ENCODE results near the gene WDR73. TPM values are rescaled to one million over a fixed set of nuclear protein-coding genes. Genes with fewer than 3 reads are reported as not detected.

Gene WDR73
- total RNA-seq, 4 donors from 2014 or later, result 17.0 to 53.6 (median 29.8) TPM

DNA sequence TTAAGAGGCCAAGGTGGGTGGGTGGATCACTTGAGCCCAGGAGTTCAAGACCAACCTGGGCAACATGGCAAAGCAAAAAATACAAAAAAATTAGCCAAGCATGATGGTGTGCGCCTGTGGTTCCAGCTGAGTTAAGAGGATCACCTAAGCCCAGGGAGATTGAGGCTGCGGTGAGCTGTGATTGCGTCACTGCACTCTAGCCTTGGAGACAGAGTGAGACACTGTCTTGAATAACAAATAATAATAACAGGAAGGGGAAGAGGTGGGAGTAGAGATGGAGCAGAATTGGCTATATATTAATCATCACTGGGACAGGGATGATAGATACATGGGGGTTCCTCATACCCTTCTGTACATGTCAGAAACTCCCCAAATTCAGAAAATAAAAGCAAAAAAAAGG lies 27.7 kb upstream of the WDR73 start:
- DNase-seq, result peak in 1 of 3 donors; percentile 51
- H3K4me3 ChIP-seq, result no peak overlapping the region
- H3K27ac ChIP-seq, result no peak overlapping the region
- peaks cover 0 to 53% (median 0%) of the 10 kb centered on the region in 3 donors for H3K36me3 ChIP-seq
- no peak for TF ChIP-seq POLR2A (IDR thresholded peaks at IDR 0.05)
- TF ChIP-seq, protein P1, sequence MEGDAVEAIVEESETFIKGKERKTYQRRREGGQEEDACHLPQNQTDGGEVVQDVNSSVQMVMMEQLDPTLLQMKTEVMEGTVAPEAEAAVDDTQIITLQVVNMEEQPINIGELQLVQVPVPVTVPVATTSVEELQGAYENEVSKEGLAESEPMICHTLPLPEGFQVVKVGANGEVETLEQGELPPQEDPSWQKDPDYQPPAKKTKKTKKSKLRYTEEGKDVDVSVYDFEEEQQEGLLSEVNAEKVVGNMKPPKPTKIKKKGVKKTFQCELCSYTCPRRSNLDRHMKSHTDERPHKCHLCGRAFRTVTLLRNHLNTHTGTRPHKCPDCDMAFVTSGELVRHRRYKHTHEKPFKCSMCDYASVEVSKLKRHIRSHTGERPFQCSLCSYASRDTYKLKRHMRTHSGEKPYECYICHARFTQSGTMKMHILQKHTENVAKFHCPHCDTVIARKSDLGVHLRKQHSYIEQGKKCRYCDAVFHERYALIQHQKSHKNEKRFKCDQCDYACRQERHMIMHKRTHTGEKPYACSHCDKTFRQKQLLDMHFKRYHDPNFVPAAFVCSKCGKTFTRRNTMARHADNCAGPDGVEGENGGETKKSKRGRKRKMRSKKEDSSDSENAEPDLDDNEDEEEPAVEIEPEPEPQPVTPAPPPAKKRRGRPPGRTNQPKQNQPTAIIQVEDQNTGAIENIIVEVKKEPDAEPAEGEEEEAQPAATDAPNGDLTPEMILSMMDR (IDR thresholded peaks at IDR 0.05), result no peak
- no peaks in the 10 kb centered on the region for H3K4me1 ChIP-seq
- H3K9me3 ChIP-seq, result no peaks in the 10 kb centered on the region
- no peaks in the 10 kb centered on the region for H3K27me3 ChIP-seq

DNA sequence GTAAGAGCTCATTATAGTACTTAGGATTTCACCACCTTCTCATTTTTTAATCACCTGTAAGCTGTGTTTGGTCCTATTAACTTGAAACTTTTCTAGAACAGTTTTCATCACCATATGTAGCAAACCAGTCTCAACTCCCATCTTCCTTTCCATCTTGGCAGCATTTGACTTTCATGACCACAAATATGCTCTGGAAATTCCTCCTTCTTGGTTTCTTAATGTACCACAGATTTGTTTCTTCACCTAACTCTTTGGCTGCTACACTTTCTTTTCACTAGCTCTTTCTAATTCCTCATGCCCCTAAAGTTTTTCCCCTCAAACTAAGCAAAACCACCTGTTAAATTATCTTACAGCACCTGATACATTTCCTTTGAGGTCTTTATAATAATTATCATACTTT lies 17.1 kb upstream of the WDR73 start:
- Histone ChIP-seq H3K9me3 (no peaks in the 10 kb centered on the region), H3K4me3 (no peak overlapping the region), H3K36me3 (peaks cover 0 to 44% (median 0%) of the 10 kb centered on the region in 3 donors), H3K4me1 (no peaks in the 10 kb centered on the region), H3K27me3 (no peaks in the 10 kb centered on the region), H3K27ac (no peak overlapping the region)
- no peak for TF ChIP-seq POLR2A (IDR thresholded peaks at IDR 0.05)
- TF ChIP-seq, protein P1 (IDR thresholded peaks at IDR 0.05), result no peak
- no peak for DNase-seq

DNA sequence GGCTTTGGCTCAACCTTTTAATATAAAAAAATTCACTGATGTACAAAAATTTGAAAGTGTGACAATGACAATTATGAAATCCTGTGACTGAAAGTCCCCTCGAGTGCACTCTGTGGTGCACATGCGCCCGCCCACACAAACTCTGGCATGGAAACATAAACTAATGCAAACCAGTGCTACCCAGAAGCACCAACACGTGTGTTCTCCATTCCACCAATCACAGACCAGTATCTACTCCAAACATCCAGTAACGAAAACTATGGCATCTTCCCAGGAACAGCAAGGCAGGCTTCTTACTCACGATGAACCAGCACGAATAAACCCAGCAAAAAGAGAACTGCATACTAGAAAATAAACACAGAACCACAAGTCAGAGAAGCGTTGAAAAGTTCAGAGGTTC lies 15.6 kb upstream of the WDR73 start:
- Histone ChIP-seq H3K36me3 (peaks cover 0 to 51% (median 0%) of the 10 kb centered on the region in 3 donors), H3K9me3 (no peaks in the 10 kb centered on the region), H3K27me3 (no peaks in the 10 kb centered on the region), H3K27ac (no peak overlapping the region), H3K4me1 (no peaks in the 10 kb centered on the region), H3K4me3 (no peak overlapping the region)
- no peak for DNase-seq
- TF ChIP-seq POLR2A (IDR thresholded peaks at IDR 0.05), result no peak
- TF ChIP-seq, protein P1 (IDR thresholded peaks at IDR 0.05), result no peak

- Histone ChIP-seq H3K4me1 (no peaks in the 10 kb centered on the region), H3K36me3 (peaks cover 0 to 48% (median 0%) of the 10 kb centered on the region in 3 donors), H3K27ac (no peak overlapping the region), H3K27me3 (no peaks in the 10 kb centered on the region), H3K4me3 (no peak overlapping the region), H3K9me3 (no peaks in the 10 kb centered on the region)
- DNase-seq, result no peak
- TF ChIP-seq, protein P1 (IDR thresholded peaks at IDR 0.05), result no peak
- TF ChIP-seq POLR2A (IDR thresholded peaks at IDR 0.05), result no peak
Observed at GRCh38 chr15:84668221-84668982, 14.3 kb upstream of the WDR73 start.

DNA sequence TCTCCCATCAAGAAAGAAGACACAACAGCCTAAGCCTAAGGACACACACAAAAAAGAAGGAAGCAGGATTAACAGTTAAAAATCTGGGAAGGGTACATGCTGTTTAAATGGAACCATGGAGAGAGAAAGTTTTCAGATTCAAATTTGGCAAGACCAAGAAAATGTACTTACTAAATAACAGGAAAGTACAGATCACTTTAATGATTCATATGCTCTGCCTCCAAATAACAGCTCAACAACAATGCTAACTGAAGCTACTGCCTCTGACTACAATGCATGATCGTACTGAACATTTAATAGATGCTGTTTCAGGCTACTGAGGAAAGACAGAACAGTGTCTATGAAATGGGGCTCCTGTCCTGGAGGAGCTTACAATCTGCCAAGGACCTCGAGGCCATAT lies 12.3 kb upstream of the WDR73 start:
- H3K4me1 ChIP-seq, result no peaks in the 10 kb centered on the region
- no peak overlapping the region for H3K27ac ChIP-seq
- no peak overlapping the region for H3K4me3 ChIP-seq
- H3K9me3 ChIP-seq, result no peaks in the 10 kb centered on the region
- no peak for TF ChIP-seq POLR2A (IDR thresholded peaks at IDR 0.05)
- TF ChIP-seq, protein P1 (IDR thresholded peaks at IDR 0.05), result no peak
- H3K36me3 ChIP-seq, result peaks cover 0 to 48% (median 0%) of the 10 kb centered on the region in 3 donors
- DNase-seq, result no peak
- no peaks in the 10 kb centered on the region for H3K27me3 ChIP-seq

All from Peyer's patch (tissue), 4 donors.